K562 (cell line): ENCODE data around the gene PDE6G. TPM values are rescaled to one million over a fixed set of nuclear protein-coding genes. Genes with fewer than 3 reads are reported as not detected.

Source experiments
- ATF1 ChIP-seq, 2 experiments: fragments of 450-650 bp in 1 of 2; IDR thresholded peaks; 2 replicates each; pipeline ENCODE4 v1.6.1; 2016; ENCODE audit warnings: missing compliant biosample characterization in 1 of 2, missing genetic modification characterization in 1 of 2
- CBX3 ChIP-seq, 2 experiments: IDR thresholded peaks; 1 replicate in 1 of 2; 2 replicates in 1 of 2; pipeline ENCODE4 v1.6.1; 2012; ENCODE audit warnings: inconsistent platforms in 2 of 2, low read length in 2 of 2, borderline replicate concordance in 1 of 2, control low read depth in 1 of 2
- CGGBP1 ChIP-seq: fragments of 250-450 bp; sonication (Bioruptor Pico); IDR thresholded peaks from 2 replicates; pipeline ENCODE4 v1.9.0; 2021; ENCODE audit warnings: mild to moderate bottlenecking
- CREB1 ChIP-seq, 2 experiments: sonication (generic) in 1 of 2; formaldehyde crosslinking in 1 of 2; IDR thresholded peaks; 2 replicates each; pipeline versions ENCODE4 v1.6.1 to v1.8.0; 2012 to 2022; ENCODE audit warnings: inconsistent platforms in 1 of 2, mild to moderate bottlenecking in 1 of 2, missing genetic modification reagents in 1 of 2, moderate library complexity in 1 of 2
- ETV6 ChIP-seq, 3 experiments: fragments of 150-350 bp in 1 of 3; sonication (generic) in 1 of 3; formaldehyde crosslinking in 1 of 3; IDR thresholded peaks; 2 replicates each; pipeline versions ENCODE4 v1.6.1 to v1.8.0; 2014 to 2022; ENCODE audit warnings: borderline replicate concordance in 2 of 3, low read depth in 2 of 3, antibody characterized with exemption in 1 of 3, low read length in 1 of 3, mild to moderate bottlenecking in 1 of 3, missing genetic modification reagents in 1 of 3
- GMEB1 ChIP-seq: fragments of 250-450 bp; sonication (Bioruptor Pico); IDR thresholded peaks from 2 replicates; pipeline ENCODE4 v1.4.0; 2020; ENCODE audit warnings: mild to moderate bottlenecking
- KLF10 ChIP-seq: fragments of 250-450 bp; sonication (Bioruptor Pico); IDR thresholded peaks from 2 replicates; pipeline ENCODE4 v1.6.1; 2021; ENCODE audit warnings: matching md5 sums
- MTA2 ChIP-seq: fragments of 450-650 bp; IDR thresholded peaks from 2 replicates; pipeline ENCODE4 v1.6.1; 2016; ENCODE audit warnings: low read depth
- MXD1 ChIP-seq: fragments of 250-450 bp; sonication (Bioruptor Pico); IDR thresholded peaks from 2 replicates; pipeline ENCODE4 v1.8.0; 2021; ENCODE audit warnings: borderline replicate concordance, mild to moderate bottlenecking, moderate library complexity; ENCODE audit not compliant: poor library complexity, severe bottlenecking
- NCOA2 ChIP-seq, 2 experiments: fragments of 450-650 bp; IDR thresholded peaks; 2 replicates each; pipeline ENCODE4 v1.6.1; 2018; ENCODE audit warnings: mild to moderate bottlenecking in 2 of 2, moderate library complexity in 1 of 2; ENCODE audit not compliant: partially characterized antibody in 2 of 2
- POLR2AphosphoS5 ChIP-seq: IDR thresholded peaks from 2 replicates; pipeline ENCODE4 v1.6.1; 2011; ENCODE audit warnings: mild to moderate bottlenecking, low read depth, low read length, moderate library complexity; ENCODE audit not compliant: control insufficient read depth, insufficient read depth
- TAF1 ChIP-seq: IDR thresholded peaks from 2 replicates; pipeline ENCODE4 v1.6.1; 2011; ENCODE audit warnings: mild to moderate bottlenecking, low read length, moderate library complexity; ENCODE audit not compliant: insufficient read depth, control insufficient read depth, severe bottlenecking; ENCODE audit errors: extremely low read depth
- ZKSCAN3 ChIP-seq: fragments of 250-450 bp; sonication (Bioruptor Pico); IDR thresholded peaks from 2 replicates; pipeline ENCODE4 v1.4.0; 2020
- ZNF184 ChIP-seq: sonication (generic); formaldehyde crosslinking; IDR thresholded peaks from 2 replicates; pipeline ENCODE4 v1.5.0; 2020; ENCODE audit warnings: missing genetic modification reagents
- ZNF766 ChIP-seq: fragments of 200-800 bp; sonication (Bioruptor generic); conservative IDR thresholded peaks from 2 replicates; pipeline ENCODE4 v1.6.1; 2016; ENCODE audit warnings: missing genetic modification characterization, missing compliant biosample characterization
- polyA plus RNA-seq, 8 experiments: library from polyadenylated mRNA; depleted of rRNA in 4 of 8; stranded (reverse) in 5 of 8; unstranded in 3 of 8; fragments of >200 nt; fragmentation: Nextera tagmentation in 2 of 8; fragmentation: Illumina TruSeq in 1 of 8; extraction: Ambion mirVana in 2 of 8; extraction: Trizol in 1 of 8; gene quantifications; 2 replicates each; pipeline versions ENCODE4 v1.2.1 to v1.2.3, GENCODE V29; 2011 to 2014; ENCODE audit warnings: inconsistent platforms in 1 of 8, missing spikeins in 1 of 8
- total RNA-seq, 7 experiments: library from RNA; depleted of rRNA in 6 of 7; stranded (reverse); fragments of >200 nt in 6 of 7; fragmentation: Illumina TruSeq in 2 of 7; extraction: Trizol in 2 of 7; gene quantifications; 2 replicates each; pipeline versions ENCODE4 v1.2.1 to v1.2.3, GENCODE V29; 2011 to 2021; ENCODE audit warnings: low replicate concordance in 1 of 7
- TF ChIP-seq, protein P1 (sequence below), 2 experiments: fragments of 450-650 bp in 1 of 2; sonication (generic) in 1 of 2; formaldehyde crosslinking in 1 of 2; IDR thresholded peaks in 1 of 2; conservative IDR thresholded peaks in 1 of 2; 2 replicates each; pipeline versions ENCODE4 v1.6.1 to v1.8.1; 2016 to 2023; ENCODE audit warnings: mild to moderate bottlenecking in 2 of 2, moderate library complexity in 2 of 2, inconsistent platforms in 1 of 2, missing genetic modification reagents in 1 of 2
- TF ChIP-seq, protein P2 (sequence below), 2 experiments: fragments of 450-650 bp; IDR thresholded peaks; 2 replicates each; pipeline ENCODE4 v1.6.1; 2016
- TF ChIP-seq, protein P3 (sequence below): sonication (generic); formaldehyde crosslinking; IDR thresholded peaks from 2 replicates; pipeline ENCODE4 v1.8.0; 2023; ENCODE audit warnings: mild to moderate bottlenecking, missing genetic modification reagents

The PDE6G gene
- total and polyA plus RNA-seq, 9 of the 15 experiments (the other 6 are each of a cell fraction or from before 2014, with no cell fraction given): 0.14 to 0.59 TPM; not detected in 7

GRCh38 chr17:81702934-81703746, 46.8 kb upstream of the PDE6G start, which contains the start of gene MRPL12 (continued):
- TF ChIP-seq MXD1 (peak; percentile 95), NCOA2 (IDR thresholded peaks at IDR 0.05; ENCODE audit: partially characterized antibody in 2 of 2) (no peak), ZKSCAN3 (CRISPR knock-in tag) (no peak), MTA2 (no peak), CGGBP1 (no peak), ZNF766 (CRISPR knock-in tag) (no peak; the same call in 1 of the 2 replicates), GMEB1 (peak; percentile 77), CREB1 (IDR thresholded peaks at IDR 0.05) (peak; percentile 88), CREB1 (CRISPR knock-in tag; IDR thresholded peaks at IDR 0.05) (peak; percentile 95), ZNF184 (no peak), POLR2AphosphoS5 (peak; percentile 92), KLF10 (CRISPR knock-in tag) (no peak), TAF1 (peak; percentile 92), ATF1 (CRISPR knock-in tag; IDR thresholded peaks at IDR 0.05) (peak; percentile 43; the same call in 1 of the 2 replicates), ATF1 (tag; IDR thresholded peaks at IDR 0.05) (peak; percentile 95), CBX3 (IDR thresholded peaks at IDR 0.05; ENCODE audit: borderline replicate concordance in 1 of 2, low read length in 2 of 2) (no peak), ETV6 (IDR thresholded peaks at IDR 0.05; ENCODE audit: borderline replicate concordance in 1 of 2, low read depth in 2 of 2, low read length in 1 of 2) (no peak), ETV6 (CRISPR knock-in tag; IDR thresholded peaks at IDR 0.05; ENCODE audit: borderline replicate concordance) (no peak)
- TF ChIP-seq, protein P1, sequence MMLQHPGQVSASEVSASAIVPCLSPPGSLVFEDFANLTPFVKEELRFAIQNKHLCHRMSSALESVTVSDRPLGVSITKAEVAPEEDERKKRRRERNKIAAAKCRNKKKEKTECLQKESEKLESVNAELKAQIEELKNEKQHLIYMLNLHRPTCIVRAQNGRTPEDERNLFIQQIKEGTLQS (IDR thresholded peaks at IDR 0.05): no peak
- TF ChIP-seq, protein P1 (CRISPR knock-in tag; conservative IDR thresholded peaks at IDR 0.05): no peak; the same call in 1 of the 2 replicates
- TF ChIP-seq, protein P2, sequence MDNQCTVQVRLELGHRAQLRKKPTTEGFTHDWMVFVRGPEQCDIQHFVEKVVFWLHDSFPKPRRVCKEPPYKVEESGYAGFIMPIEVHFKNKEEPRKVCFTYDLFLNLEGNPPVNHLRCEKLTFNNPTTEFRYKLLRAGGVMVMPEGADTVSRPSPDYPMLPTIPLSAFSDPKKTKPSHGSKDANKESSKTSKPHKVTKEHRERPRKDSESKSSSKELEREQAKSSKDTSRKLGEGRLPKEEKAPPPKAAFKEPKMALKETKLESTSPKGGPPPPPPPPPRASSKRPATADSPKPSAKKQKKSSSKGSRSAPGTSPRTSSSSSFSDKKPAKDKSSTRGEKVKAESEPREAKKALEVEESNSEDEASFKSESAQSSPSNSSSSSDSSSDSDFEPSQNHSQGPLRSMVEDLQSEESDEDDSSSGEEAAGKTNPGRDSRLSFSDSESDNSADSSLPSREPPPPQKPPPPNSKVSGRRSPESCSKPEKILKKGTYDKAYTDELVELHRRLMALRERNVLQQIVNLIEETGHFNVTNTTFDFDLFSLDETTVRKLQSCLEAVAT (IDR thresholded peaks at IDR 0.05): no peak
- TF ChIP-seq, protein P3, sequence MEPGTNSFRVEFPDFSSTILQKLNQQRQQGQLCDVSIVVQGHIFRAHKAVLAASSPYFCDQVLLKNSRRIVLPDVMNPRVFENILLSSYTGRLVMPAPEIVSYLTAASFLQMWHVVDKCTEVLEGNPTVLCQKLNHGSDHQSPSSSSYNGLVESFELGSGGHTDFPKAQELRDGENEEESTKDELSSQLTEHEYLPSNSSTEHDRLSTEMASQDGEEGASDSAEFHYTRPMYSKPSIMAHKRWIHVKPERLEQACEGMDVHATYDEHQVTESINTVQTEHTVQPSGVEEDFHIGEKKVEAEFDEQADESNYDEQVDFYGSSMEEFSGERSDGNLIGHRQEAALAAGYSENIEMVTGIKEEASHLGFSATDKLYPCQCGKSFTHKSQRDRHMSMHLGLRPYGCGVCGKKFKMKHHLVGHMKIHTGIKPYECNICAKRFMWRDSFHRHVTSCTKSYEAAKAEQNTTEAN (CRISPR knock-in tag): peak; percentile 91; the same call in 1 of the 2 replicates
